Measurements from ENCODE around the gene DDAH1. TPM values are rescaled to one million over a fixed set of nuclear protein-coding genes. Genes with fewer than 3 reads are reported as not detected.

The DDAH1 gene
- total and polyA plus RNA-seq, 2 of the 8 experiments (the other 6 are each of a cell fraction or from before 2014, with no cell fraction given) = 22.8 to 54.5 TPM

- 96% methylated on average over 3 of the region's 3 CpGs; no CpG with 5 or more reads in 1 of the 2 experiments for whole genome bisulfite sequencing, 2 experiments (ENCODE audit: extremely low coverage in 1 of 2, insufficient coverage in 1 of 2, insufficient read length in 1 of 2, insufficient replicate concordance in 2 of 2, low coverage in 1 of 2, low lambda C conversion rate in 2 of 2, missing lambda C conversion rate in 1 of 2)
- no peaks in the 10 kb centered on the region for H3K79me1 ChIP-seq (ENCODE audit: low read depth, low read length)
- no peaks in the 10 kb centered on the region for H3K79me2 ChIP-seq (ENCODE audit: control insufficient read depth in 1 of 2, insufficient read depth in 2 of 2, low read length in 2 of 2)
- 0 out of 7 replicates have a peak, but pooled peaks cover 0 to 2% (median 0%) of the 10 kb centered on the region in 4 experiments for H3K4me1 ChIP-seq (replicated peaks in 1 of 4; ENCODE audit: control insufficient read depth in 3 of 4, insufficient read depth in 4 of 4, low read length in 3 of 4)
- H3K23me2 ChIP-seq (ENCODE audit: low read depth, low read length) = no peaks in the 10 kb centered on the region
- no peak overlapping the region for H3K18ac ChIP-seq (ENCODE audit: extremely low read depth, low read length)
- H2BK20ac ChIP-seq (ENCODE audit: low read length) = no peak overlapping the region
- no peak overlapping the region for H3K4me3 ChIP-seq (ENCODE audit: extremely low read depth in 1 of 4, insufficient read depth in 2 of 4, low read depth in 3 of 4, low read length in 4 of 4)
- H2AFZ ChIP-seq (ENCODE audit: low read length) = no peak overlapping the region
- no peaks in the 10 kb centered on the region for H3K27me3 ChIP-seq (replicated peaks in 1 of 4; ENCODE audit: control insufficient read depth in 3 of 4, extremely low read depth in 1 of 4, insufficient read depth in 3 of 4, low read length in 3 of 4)
- H3K4ac ChIP-seq (replicated peaks; ENCODE audit: insufficient read length, low read depth, low read length) = no peak overlapping the region
- H4K20me1 ChIP-seq (replicated peaks in 1 of 2; ENCODE audit: control insufficient read depth in 1 of 2, insufficient read depth in 2 of 2, low read length in 2 of 2) = no peaks in the 10 kb centered on the region
- no peak overlapping the region for H4K8ac ChIP-seq (ENCODE audit: extremely low read depth, insufficient read depth, low read length)
- H3K36me3 ChIP-seq (ENCODE audit: control insufficient read depth in 2 of 4, insufficient read depth in 4 of 4, low read length in 3 of 4) = peaks cover 0 to 4% (median 0%) of the 10 kb centered on the region in 4 experiments; a peak in 1 of 8 replicates
- no peak for DNase-seq (ENCODE audit: low read depth in 1 of 2, low spot score in 2 of 2)
- no peak overlapping the region for H4K5ac ChIP-seq (ENCODE audit: insufficient read length, low read depth, low read length)
- H3K14ac ChIP-seq (ENCODE audit: insufficient read length) = no peak overlapping the region
- no peak overlapping the region for H3K23ac ChIP-seq (ENCODE audit: insufficient read length)
- no peak for FAIRE-seq
- no peak overlapping the region for H3K9ac ChIP-seq (replicated peaks in 1 of 4; ENCODE audit: extremely low read depth in 1 of 4, low read depth in 3 of 4, low read length in 3 of 4)
- H3K56ac ChIP-seq (replicated peaks; ENCODE audit: insufficient read length, low read depth, low read length) = no peak overlapping the region
- POLR2A ChIA-PET (ENCODE audit: partially characterized antibody) = no interaction called here
- H2BK15ac ChIP-seq (ENCODE audit: low read length) = no peak overlapping the region
- H2BK5ac ChIP-seq (ENCODE audit: low read depth, low read length) = no peak overlapping the region
- no peak overlapping the region for H2BK12ac ChIP-seq (ENCODE audit: low read depth, low read length)
- no peaks in the 10 kb centered on the region; a peak in 1 of 4 replicates for H3K9me3 ChIP-seq (ENCODE audit: insufficient read depth in 2 of 2, low read depth in 1 of 2, low read length in 1 of 2)
- no peak overlapping the region for H3K27ac ChIP-seq (ENCODE audit: low read depth, low read length)
- no peak overlapping the region for H4K91ac ChIP-seq (replicated peaks; ENCODE audit: insufficient read length, low read length)
- no peak overlapping the region for H3K4me2 ChIP-seq (ENCODE audit: insufficient read depth in 1 of 2, low read depth in 2 of 2, low read length in 2 of 2)
- H2BK120ac ChIP-seq (replicated peaks; ENCODE audit: low read depth, low read length) = no peak overlapping the region
- CTCF ChIA-PET (ENCODE audit: partially characterized antibody) = interaction anchor here (0.6 to 1.1 kb wide), 2 partner anchors 41 to 1034 kb away, joined by 3 to 6 read pairs; no protein-coding TSS in a partner anchor
- no peak overlapping the region for H2AK5ac ChIP-seq (ENCODE audit: low read depth, low read length)
- TF ChIP-seq EGR1 (IDR thresholded peaks at IDR 0.05; ENCODE audit: borderline replicate concordance, low read depth, low read length) = no peak
- TF ChIP-seq SAP30 (IDR thresholded peaks at IDR 0.05; ENCODE audit: insufficient read depth, insufficient replicate concordance, low read length) = no peak
- TF ChIP-seq PHF8 (conservative IDR thresholded peaks at IDR 0.05; ENCODE audit: low read depth, low read length) = no peak
- TF ChIP-seq YY1 (IDR thresholded peaks at IDR 0.05; ENCODE audit: low read depth, low read length) = no peak
Observed at GRCh38 chr1:85349224-85349623, 115.7 kb downstream of the DDAH1 start.
